ENCODE measurements around the gene PLK2. TPM values are rescaled to one million over a fixed set of nuclear protein-coding genes. Genes with fewer than 3 reads are reported as not detected.

PLK2 gene
- total RNA-seq, 3 donors from 2014 or later (not counting 1 experiment from before 2014, with no cell fraction given): 18.3 to 30.0 (median 22.0) TPM

DNA sequence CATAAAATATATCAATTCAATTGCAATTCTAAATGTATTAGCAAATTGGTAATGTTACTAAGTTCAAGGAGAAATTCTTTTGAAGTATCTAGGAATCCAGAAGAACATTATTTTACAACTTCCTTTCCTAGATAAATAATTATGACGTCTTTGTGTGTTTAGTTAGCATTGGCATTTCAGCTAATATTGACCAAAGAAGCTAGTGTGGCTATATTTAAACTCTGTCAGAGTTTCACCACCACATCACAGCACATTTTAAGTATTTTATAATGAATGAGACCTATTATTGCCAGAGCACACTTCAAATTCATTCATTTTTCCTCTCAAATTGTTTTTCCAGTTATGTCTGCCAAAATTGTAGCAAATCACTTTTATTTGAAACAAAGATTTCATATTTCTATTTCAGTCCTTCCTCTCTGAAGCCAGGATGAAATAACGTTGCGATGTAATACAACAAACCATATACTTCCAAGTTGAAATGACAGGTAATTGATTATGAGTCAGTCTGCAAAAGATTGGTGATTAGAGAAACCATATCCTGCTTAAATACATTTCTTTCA, 18.9 kb downstream of the PLK2 start:
- intact Hi-C loops (cut with micrococcal nuclease): no loop called here
- no peaks in the 10 kb centered on the region for H3K36me3 ChIP-seq (ENCODE audit: control insufficient read depth, insufficient read depth, low read length)
- H3K27me3 ChIP-seq (ENCODE audit: control insufficient read depth, insufficient read depth, low read length): peaks cover 2% of the 10 kb centered on the region
- DNase-seq (no peak), ATAC-seq (no peak)
- Mint-ChIP-seq H3K27ac (no peak overlapping the region), H3K27me3 (ENCODE audit: low read depth in 2 of 2) (peaks cover 0 to 2% of the 10 kb centered on the region in 2 donors), H3K4me3 (no peak overlapping the region), H3K36me3 (no peaks in the 10 kb centered on the region), H3K9me3 (no peaks in the 10 kb centered on the region), H3K4me1 (no peaks in the 10 kb centered on the region)
- H3K9me3 ChIP-seq (ENCODE audit: control insufficient read depth, insufficient read depth, low read length): no peaks in the 10 kb centered on the region
- H3K27ac ChIP-seq (ENCODE audit: low read length): no peak overlapping the region
- H3K4me1 ChIP-seq (ENCODE audit: control insufficient read depth, insufficient read depth, low read length): no peaks in the 10 kb centered on the region
- H3K4me3 ChIP-seq (ENCODE audit: low read length): no peak overlapping the region
- no CpG with 5 or more reads among the region's 3 CpGs for WGBS (ENCODE audit: insufficient coverage)
- TF ChIP-seq, protein P1, sequence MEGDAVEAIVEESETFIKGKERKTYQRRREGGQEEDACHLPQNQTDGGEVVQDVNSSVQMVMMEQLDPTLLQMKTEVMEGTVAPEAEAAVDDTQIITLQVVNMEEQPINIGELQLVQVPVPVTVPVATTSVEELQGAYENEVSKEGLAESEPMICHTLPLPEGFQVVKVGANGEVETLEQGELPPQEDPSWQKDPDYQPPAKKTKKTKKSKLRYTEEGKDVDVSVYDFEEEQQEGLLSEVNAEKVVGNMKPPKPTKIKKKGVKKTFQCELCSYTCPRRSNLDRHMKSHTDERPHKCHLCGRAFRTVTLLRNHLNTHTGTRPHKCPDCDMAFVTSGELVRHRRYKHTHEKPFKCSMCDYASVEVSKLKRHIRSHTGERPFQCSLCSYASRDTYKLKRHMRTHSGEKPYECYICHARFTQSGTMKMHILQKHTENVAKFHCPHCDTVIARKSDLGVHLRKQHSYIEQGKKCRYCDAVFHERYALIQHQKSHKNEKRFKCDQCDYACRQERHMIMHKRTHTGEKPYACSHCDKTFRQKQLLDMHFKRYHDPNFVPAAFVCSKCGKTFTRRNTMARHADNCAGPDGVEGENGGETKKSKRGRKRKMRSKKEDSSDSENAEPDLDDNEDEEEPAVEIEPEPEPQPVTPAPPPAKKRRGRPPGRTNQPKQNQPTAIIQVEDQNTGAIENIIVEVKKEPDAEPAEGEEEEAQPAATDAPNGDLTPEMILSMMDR (IDR thresholded peaks at IDR 0.05): no peak

DNA sequence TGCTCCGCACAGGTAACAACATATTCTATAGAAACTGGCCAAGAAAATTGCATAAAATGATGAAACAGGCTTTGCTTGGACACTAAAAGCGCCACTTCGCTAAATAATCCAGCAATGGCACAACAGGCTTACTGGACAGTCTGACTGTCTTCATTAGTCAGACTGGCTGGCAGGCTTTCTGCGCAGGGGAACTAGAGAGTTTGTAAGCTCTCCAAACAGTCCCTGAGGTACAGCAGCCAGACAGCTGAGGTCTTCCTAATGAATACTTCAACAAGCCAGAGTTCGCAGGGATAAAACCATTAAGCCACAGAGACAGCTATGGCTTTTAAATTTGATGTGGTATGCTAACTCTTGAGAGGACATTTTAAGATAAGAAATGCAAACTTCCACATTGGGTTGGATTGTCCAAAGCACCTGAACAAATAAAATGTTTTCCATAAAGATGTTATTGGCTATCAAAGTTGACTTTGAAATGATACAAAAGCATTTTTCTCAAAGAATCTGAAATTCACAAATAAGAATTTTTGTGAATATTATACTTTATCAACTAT, 20.7 kb downstream of the PLK2 start:
- H3K9me3 ChIP-seq (ENCODE audit: control insufficient read depth, insufficient read depth, low read length): no peaks in the 10 kb centered on the region
- H3K4me3 ChIP-seq (ENCODE audit: low read length): no peak overlapping the region
- ATAC-seq (no peak), DNase-seq (no peak)
- no peaks in the 10 kb centered on the region for H3K9me3 Mint-ChIP-seq
- TF ChIP-seq, protein P1 (IDR thresholded peaks at IDR 0.05): no peak
- H3K4me3 Mint-ChIP-seq: no peak overlapping the region
- peaks cover 0 to 2% of the 10 kb centered on the region in 2 donors for H3K27me3 Mint-ChIP-seq (ENCODE audit: low read depth in 2 of 2)
- peaks cover 2% of the 10 kb centered on the region for H3K27me3 ChIP-seq (ENCODE audit: control insufficient read depth, insufficient read depth, low read length)
- no peaks in the 10 kb centered on the region for H3K36me3 ChIP-seq (ENCODE audit: control insufficient read depth, insufficient read depth, low read length)
- 95% methylated on average over 5 of the region's 5 CpGs for WGBS (ENCODE audit: insufficient coverage)
- no peak overlapping the region for H3K27ac ChIP-seq (ENCODE audit: low read length)
- no peaks in the 10 kb centered on the region for H3K4me1 ChIP-seq (ENCODE audit: control insufficient read depth, insufficient read depth, low read length)
- intact Hi-C loops (cut with micrococcal nuclease): no loop called here
- H3K4me1 Mint-ChIP-seq: no peaks in the 10 kb centered on the region
- H3K36me3 Mint-ChIP-seq: no peaks in the 10 kb centered on the region
- H3K27ac Mint-ChIP-seq: no peak overlapping the region

DNA sequence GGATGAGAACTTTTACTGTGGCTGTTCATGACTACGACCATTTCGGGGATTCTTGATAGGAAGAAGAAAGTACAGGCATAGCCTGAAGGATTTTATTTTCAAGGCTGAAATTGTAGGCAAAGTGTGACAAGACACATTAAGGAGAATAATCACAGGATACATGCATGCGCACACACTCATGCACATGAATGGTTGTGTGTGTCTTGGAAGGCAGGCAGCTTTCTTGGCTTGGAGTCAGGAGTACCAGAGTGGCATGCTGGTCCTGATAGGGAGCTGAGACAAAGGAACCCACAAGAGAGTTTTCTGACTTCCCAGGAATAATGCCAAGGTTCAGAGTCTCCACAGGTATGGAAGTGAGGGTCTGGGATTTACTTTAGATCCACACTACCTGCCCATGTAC, 22.2 kb downstream of the PLK2 start:
- H3K9me3 ChIP-seq (ENCODE audit: control insufficient read depth, insufficient read depth, low read length): no peaks in the 10 kb centered on the region
- TF ChIP-seq, protein P1 (IDR thresholded peaks at IDR 0.05): no peak
- Mint-ChIP-seq H3K36me3 (no peaks in the 10 kb centered on the region), H3K4me1 (no peaks in the 10 kb centered on the region), H3K9me3 (no peaks in the 10 kb centered on the region), H3K27ac (no peak overlapping the region), H3K4me3 (no peak overlapping the region), H3K27me3 (ENCODE audit: low read depth in 2 of 2) (peaks cover 0 to 2% of the 10 kb centered on the region in 2 donors)
- no peak for ATAC-seq
- no peak overlapping the region for H3K27ac ChIP-seq (ENCODE audit: low read length)
- no peak overlapping the region for H3K4me3 ChIP-seq (ENCODE audit: low read length)
- no peak for DNase-seq
- intact Hi-C loops (cut with micrococcal nuclease): no loop called here
- peaks cover 2% of the 10 kb centered on the region for H3K27me3 ChIP-seq (ENCODE audit: control insufficient read depth, insufficient read depth, low read length)
- no peaks in the 10 kb centered on the region for H3K36me3 ChIP-seq (ENCODE audit: control insufficient read depth, insufficient read depth, low read length)
- 95% methylated on average over 3 of the region's 3 CpGs for WGBS (ENCODE audit: insufficient coverage)
- H3K4me1 ChIP-seq (ENCODE audit: control insufficient read depth, insufficient read depth, low read length): no peaks in the 10 kb centered on the region

DNA sequence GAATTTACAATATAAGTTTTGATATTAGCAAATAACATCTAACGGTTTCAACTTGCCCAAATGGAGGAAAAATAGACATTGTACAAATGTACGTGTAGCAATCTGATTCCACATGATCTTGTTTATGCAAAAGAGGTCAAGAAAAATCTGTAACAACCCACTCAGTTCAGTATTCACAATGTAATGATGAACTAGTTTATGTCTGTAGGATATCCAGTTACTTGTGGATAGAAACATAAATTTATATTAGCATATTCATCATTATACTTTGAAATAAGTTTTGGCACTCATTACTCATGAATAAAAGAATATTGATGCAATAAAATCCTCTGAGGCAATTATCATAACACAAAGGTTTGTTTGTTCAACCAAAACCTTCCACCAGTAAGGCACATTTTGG, 28.1 kb downstream of the PLK2 start:
- Mint-ChIP-seq H3K9me3 (no peaks in the 10 kb centered on the region), H3K27ac (no peak overlapping the region), H3K4me3 (no peak overlapping the region), H3K4me1 (no peaks in the 10 kb centered on the region), H3K36me3 (no peaks in the 10 kb centered on the region), H3K27me3 (ENCODE audit: low read depth in 2 of 2) (no peaks in the 10 kb centered on the region)
- no peak for ATAC-seq
- Histone ChIP-seq H3K27ac (ENCODE audit: low read length) (no peak overlapping the region), H3K36me3 (ENCODE audit: control insufficient read depth, insufficient read depth, low read length) (no peaks in the 10 kb centered on the region), H3K4me3 (ENCODE audit: low read length) (no peak overlapping the region), H3K27me3 (ENCODE audit: control insufficient read depth, insufficient read depth, low read length) (no peaks in the 10 kb centered on the region), H3K4me1 (ENCODE audit: control insufficient read depth, insufficient read depth, low read length) (no peaks in the 10 kb centered on the region), H3K9me3 (ENCODE audit: control insufficient read depth, insufficient read depth, low read length) (no peaks in the 10 kb centered on the region)
- intact Hi-C loops (cut with micrococcal nuclease): no loop called here
- WGBS (ENCODE audit: insufficient coverage): no CpG with 5 or more reads among the region's 2 CpGs
- DNase-seq: no peak
- TF ChIP-seq, protein P1 (IDR thresholded peaks at IDR 0.05): no peak

Measured in natural killer cell (primary cell).